C4-2B (cell line): ENCODE data around the gene PDE4D.

Experiments
- CTCF ChIP-seq: fragments of 450-650 bp; conservative IDR thresholded peaks from 2 replicates; pipeline ENCODE4 v1.5.1; 2017; ENCODE audit warnings: mild to moderate bottlenecking
- ZFX ChIP-seq: fragments of 450-650 bp; IDR thresholded peaks from 2 replicates; pipeline ENCODE4 v1.6.1; 2017

DNA sequence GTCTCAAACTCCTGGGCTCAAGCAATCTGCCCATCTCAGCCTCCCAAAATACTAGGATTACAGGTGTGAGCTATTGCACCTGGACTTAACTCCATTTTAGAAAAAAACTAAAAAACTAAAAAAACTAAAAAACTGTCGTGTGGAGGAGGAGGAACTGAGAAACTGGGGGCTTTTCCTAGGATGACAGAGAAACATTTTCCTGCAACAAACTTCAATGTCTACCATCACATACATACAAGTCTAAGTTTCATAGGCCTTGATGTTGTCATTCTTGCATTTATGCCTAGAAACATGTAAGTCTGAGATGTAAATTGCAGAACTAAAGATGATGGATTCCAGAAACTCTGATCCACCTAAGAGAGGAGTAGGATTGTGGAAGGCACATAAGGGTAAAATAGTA lies 753.8 kb downstream of the PDE4D start:
- TF ChIP-seq CTCF: no peak
- TF ChIP-seq ZFX: no peak
